ENCODE data around the gene AEBP1.

- TF ChIP-seq, protein P1, sequence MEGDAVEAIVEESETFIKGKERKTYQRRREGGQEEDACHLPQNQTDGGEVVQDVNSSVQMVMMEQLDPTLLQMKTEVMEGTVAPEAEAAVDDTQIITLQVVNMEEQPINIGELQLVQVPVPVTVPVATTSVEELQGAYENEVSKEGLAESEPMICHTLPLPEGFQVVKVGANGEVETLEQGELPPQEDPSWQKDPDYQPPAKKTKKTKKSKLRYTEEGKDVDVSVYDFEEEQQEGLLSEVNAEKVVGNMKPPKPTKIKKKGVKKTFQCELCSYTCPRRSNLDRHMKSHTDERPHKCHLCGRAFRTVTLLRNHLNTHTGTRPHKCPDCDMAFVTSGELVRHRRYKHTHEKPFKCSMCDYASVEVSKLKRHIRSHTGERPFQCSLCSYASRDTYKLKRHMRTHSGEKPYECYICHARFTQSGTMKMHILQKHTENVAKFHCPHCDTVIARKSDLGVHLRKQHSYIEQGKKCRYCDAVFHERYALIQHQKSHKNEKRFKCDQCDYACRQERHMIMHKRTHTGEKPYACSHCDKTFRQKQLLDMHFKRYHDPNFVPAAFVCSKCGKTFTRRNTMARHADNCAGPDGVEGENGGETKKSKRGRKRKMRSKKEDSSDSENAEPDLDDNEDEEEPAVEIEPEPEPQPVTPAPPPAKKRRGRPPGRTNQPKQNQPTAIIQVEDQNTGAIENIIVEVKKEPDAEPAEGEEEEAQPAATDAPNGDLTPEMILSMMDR (IDR thresholded peaks at IDR 0.05) = no peak
- no peak for TF ChIP-seq POLR2A (IDR thresholded peaks at IDR 0.05)
Observed at GRCh38 chr7:44060948-44061644, 43.0 kb upstream of the AEBP1 start.
